Measurements from ENCODE around the gene C16orf95. TPM values are rescaled to one million over a fixed set of nuclear protein-coding genes. Genes with fewer than 3 reads are reported as not detected.

The C16orf95 gene
- total RNA-seq, 1 donor from 2014 or later: 6.3 TPM

GRCh38 chr16:87297407-87297806, 19.8 kb downstream of the C16orf95 start:
- Mint-ChIP-seq H3K9me3 (no peaks in the 10 kb centered on the region), H3K4me3 (no peak overlapping the region), H3K36me3 (peaks cover 6% of the 10 kb centered on the region), H3K27me3 (peaks cover 3% of the 10 kb centered on the region), H3K27ac (no peak overlapping the region), H3K4me1 (ENCODE audit: unreplicated experiment) (peaks cover 4% of the 10 kb centered on the region)
- DNase-seq (ENCODE audit: extremely low spot score, unreplicated experiment): no peak
- TF ChIP-seq CTCF (conservative IDR thresholded peaks at IDR 0.05): no peak

GRCh38 chr16:87295661-87296531, 21.3 kb downstream of the C16orf95 start:
- H3K27ac Mint-ChIP-seq: no peak overlapping the region
- H3K27me3 Mint-ChIP-seq: peaks cover 3% of the 10 kb centered on the region
- H3K4me3 Mint-ChIP-seq: no peak overlapping the region
- peaks cover 5% of the 10 kb centered on the region for H3K9me3 Mint-ChIP-seq
- TF ChIP-seq CTCF (conservative IDR thresholded peaks at IDR 0.05): no peak
- DNase-seq (ENCODE audit: extremely low spot score, unreplicated experiment): no peak
- peaks cover 14% of the 10 kb centered on the region for H3K36me3 Mint-ChIP-seq
- peaks cover 4% of the 10 kb centered on the region for H3K4me1 Mint-ChIP-seq (ENCODE audit: unreplicated experiment)

- peaks cover 3% of the 10 kb centered on the region for H3K27me3 Mint-ChIP-seq
- no peak overlapping the region for H3K27ac Mint-ChIP-seq
- H3K36me3 Mint-ChIP-seq: peaks cover 14% of the 10 kb centered on the region
- no peak overlapping the region for H3K4me3 Mint-ChIP-seq
- H3K4me1 Mint-ChIP-seq (ENCODE audit: unreplicated experiment): peaks cover 4% of the 10 kb centered on the region
- no peak for DNase-seq (ENCODE audit: extremely low spot score, unreplicated experiment)
- peaks cover 5% of the 10 kb centered on the region for H3K9me3 Mint-ChIP-seq
- no peak for TF ChIP-seq CTCF (conservative IDR thresholded peaks at IDR 0.05)
Measured at GRCh38 chr16:87295259-87295658, 21.9 kb downstream of the C16orf95 start.

DNA sequence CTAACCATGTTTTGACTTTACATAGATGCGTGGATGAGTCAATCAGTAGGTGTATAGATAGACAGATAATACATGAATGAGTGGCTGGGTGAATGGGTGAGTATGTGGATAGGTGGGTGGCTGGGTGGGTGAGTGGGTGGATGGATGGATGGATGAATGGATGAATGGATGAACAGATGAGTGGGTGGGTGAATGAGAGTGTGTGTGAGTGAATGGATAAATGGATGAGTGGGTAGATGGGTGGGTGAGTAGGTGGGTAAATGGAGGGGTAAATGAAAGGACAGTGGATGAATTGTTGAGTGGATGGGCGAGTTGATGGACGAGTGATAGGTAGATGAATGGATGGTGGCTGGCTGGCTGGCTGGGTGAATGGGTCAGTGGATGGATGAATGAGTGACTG, 23.2 kb downstream of the C16orf95 start:
- no peak for TF ChIP-seq CTCF (conservative IDR thresholded peaks at IDR 0.05)
- Mint-ChIP-seq H3K9me3 (peaks cover 8% of the 10 kb centered on the region), H3K4me3 (no peak overlapping the region), H3K27me3 (peaks cover 3% of the 10 kb centered on the region), H3K27ac (no peak overlapping the region), H3K36me3 (peaks cover 11% of the 10 kb centered on the region), H3K4me1 (ENCODE audit: unreplicated experiment) (peaks cover 8% of the 10 kb centered on the region)
- DNase-seq (ENCODE audit: extremely low spot score, unreplicated experiment): no peak

DNA sequence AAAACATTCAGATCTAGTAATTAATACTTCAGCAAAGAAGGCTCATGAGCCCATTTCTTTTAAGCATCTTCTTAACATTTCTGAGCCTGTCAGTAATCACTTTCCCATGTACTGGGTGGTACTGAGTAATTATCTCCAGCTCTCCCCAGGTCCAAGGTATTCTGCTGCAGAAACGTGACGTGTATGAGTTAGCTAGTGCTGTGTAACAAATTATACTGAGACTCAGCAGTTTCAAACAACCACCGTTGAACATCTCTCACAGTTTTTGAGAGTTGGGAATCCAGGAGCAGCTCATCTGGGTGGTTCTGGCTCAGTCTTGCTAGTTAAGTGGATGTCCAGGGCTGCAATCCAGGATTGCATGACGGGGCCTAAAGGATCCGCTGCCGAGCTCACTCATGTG, 25.2 kb downstream of the C16orf95 start:
- no peak for DNase-seq (ENCODE audit: extremely low spot score, unreplicated experiment)
- no peaks in the 10 kb centered on the region for H3K27me3 Mint-ChIP-seq
- no peak overlapping the region for H3K4me3 Mint-ChIP-seq
- H3K27ac Mint-ChIP-seq: no peak overlapping the region
- TF ChIP-seq CTCF (conservative IDR thresholded peaks at IDR 0.05): no peak
- peaks cover 7% of the 10 kb centered on the region for H3K4me1 Mint-ChIP-seq (ENCODE audit: unreplicated experiment)
- H3K9me3 Mint-ChIP-seq: peaks cover 12% of the 10 kb centered on the region
- peaks cover 11% of the 10 kb centered on the region for H3K36me3 Mint-ChIP-seq
